Suppressor macrophage (primary cell): ENCODE results near the gene ALX3.

Source experiments
- DNase-seq, 4 experiments: peaks; one replicate each; pipeline ENCODE4 v3.0.0-alpha.2; 2020 to 2022
- total RNA-seq, 17 experiments: gene quantifications; one replicate each; lab custom pipeline; 2026; ENCODE audit warnings: mixed read lengths in 6 of 17, inconsistent platforms in 3 of 17; lab: John Stamatoyannopoulos, UW

ALX3 gene
- 0 to 0.88 (median 0) reads per million in 17 experiments for total RNA-seq

DNA sequence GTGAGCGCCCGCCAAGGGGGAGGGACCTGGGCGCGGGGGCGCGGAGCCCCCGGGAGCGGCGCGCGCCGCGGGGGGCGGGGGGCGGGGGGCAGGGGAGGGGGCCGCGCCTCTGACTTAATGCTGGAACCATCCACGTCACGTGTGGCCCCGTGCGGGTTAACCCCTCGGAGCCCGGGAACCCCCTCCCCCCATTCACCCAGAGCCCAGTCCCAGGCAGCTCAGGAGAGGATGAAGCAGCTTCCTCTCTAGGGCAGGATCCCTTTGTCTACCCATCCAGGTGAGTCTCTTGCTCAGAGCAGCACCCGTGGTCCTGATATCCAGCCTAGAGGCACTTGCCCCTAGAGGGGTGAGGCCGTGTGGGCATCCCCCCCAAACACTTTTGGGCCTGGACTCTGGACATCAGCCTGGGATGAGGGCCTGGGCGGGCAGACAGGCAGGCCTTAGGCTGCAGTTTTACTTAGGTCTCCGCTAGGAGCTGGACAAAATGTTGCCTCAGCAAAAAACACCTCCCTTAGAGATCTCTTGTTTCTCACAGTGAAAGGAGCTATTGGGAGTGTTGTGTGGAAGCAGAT, at the start of gene ALX3:
Gene ALX3, minus strand, starts transcription at position 2 of the 572 bp plus-strand sequence. CDS start 60 bp downstream, outside the sequence.
- no peak for DNase-seq

GRCh38 chr1:110119843-110120242, 49.4 kb upstream of the ALX3 start:
- DNase-seq: no peak

GRCh38 chr1:110118636-110119396, 48.3 kb upstream of the ALX3 start:
- DNase-seq: peak in 1 of 4 experiments; percentile 10

GRCh38 chr1:110114784-110115183, 44.3 kb upstream of the ALX3 start:
- DNase-seq: no peak

- no peak for DNase-seq
These were observed 43.7 kb upstream of the ALX3 start for GRCh38 chr1:110114173-110114572.

- DNase-seq: no peak
These were observed 43.1 kb upstream of the ALX3 start for GRCh38 chr1:110113551-110113950.

GRCh38 chr1:110112656-110113055, 42.2 kb upstream of the ALX3 start:
- no peak for DNase-seq

GRCh38 chr1:110112143-110112542, 41.7 kb upstream of the ALX3 start, which contains the start of gene UBL4B:
UBL4B (plus strand) TSS chr1:110112443; CDS start chr1:110112535, 92 bp downstream.
- no peak for DNase-seq

GRCh38 chr1:110111081-110111480, 40.6 kb upstream of the ALX3 start:
- DNase-seq: no peak

- DNase-seq: no peak
These were observed 37.5 kb upstream of the ALX3 start for GRCh38 chr1:110107867-110108469.

GRCh38 chr1:110106013-110106941, 35.8 kb upstream of the ALX3 start:
- peak; percentile 74 to 80 (median 77) for DNase-seq

DNA sequence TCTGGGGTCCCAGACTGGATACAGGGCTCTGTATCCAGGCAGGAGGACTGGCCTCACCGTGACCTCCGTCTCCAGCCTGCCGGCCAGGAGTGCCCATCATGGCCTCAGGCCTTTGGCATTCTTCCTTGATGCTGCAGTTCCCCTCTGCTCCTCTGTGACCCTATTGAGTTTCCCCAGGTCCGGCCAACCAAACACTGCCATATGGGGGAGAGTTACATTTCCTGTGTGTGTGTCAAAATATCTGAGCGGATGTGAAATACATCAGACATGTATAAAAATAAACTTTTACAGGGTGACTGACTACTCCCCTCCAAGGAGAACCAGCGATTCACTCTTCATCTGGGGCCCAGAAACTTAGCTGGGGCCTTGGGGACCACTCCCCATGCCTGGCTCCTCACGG, 31.6 kb upstream of the ALX3 start:
- peak; percentile 24 to 53 (median 42) for DNase-seq

DNA sequence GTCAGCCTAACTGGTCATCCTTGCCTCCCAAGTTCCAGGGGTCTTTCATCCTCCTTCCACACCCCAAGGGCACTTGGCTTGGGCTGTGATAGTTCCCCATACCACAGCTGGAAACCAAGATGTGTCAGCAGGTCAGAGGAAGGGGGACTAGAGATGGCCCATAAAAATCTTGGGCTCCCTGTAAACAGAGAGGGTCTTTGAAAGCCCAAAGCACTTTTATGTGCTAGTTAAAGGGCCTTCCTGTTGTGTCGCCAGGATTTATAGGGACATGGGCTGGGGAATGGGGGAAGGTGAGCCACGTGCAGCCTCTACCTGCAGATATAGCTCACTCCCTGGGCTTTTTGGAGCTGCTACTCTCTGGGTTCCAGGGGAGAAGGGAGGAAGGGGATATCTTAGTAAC, 29.9 kb upstream of the ALX3 start:
- DNase-seq: no peak

DNA sequence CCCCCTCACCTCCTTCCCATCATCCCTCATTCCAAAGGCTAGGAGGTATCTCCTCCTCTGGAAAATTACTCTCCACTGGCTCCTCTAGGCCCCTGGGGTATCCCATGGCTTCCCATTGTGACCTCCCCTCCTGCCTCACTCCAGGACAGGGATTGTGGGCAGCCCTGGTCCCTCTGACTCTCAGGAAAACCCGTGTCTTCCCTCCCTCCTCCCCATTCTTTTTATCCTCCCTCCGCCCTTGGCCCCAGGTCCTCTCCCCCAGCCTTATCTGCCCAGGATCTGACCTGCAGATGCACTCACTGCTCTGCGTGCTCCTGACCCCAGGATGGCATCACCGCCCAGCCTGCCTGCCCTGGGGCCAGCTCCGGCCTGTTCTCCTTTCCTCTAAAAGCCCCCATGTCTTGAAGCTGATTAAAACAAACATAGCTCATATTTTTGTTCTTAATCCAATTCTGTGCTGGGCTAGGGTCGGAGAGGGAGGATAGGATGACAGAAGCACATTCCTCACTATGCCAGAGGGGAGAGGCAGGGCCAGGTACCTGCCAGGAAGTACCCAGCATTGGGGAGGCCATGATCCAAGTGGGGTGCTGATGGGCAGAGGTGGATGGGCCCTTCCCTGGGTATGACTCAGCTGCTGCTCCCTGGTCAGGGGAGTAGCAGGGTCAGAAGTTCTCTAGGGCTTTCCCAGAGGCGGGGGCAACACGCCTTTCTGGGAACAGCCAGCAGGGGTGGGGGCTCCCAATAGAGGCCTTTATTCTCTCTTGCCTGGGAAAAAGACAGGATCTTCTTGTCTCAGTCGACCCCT, 28.0 kb upstream of the ALX3 start:
- no peak for DNase-seq

DNA sequence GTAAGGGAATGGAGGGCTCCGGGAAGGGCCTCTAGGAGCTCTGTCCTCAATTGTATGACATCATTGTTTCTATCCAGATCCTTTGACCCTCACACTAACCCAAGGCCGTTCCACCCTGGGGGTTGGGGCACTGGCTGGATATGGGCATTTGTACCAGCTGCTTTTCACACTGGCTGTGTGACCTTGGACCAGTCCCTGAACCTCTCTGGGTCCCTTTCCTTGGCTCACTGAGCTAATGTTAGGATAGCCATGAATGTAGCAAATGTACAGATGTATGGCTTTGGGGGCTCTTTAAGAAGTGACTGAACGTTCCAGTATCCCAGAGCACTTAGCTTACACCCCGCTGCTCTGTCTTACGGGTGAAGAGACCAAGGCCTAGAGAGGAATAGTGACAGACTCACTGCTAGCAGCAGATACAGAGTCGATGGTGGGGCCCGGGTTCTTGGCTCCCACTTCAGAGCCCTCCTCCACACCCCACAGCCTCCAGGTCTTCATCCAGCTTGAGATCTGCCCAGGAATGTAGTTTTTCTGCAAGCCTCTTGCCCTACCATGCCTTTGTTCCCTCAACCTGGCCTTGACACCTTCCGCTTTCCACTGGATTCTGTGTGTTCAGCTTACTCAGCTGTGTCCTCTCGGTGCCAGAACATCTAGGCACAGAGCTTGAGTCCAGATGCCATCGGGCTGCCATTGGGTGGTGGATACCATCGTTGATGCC, 27.2 kb upstream of the ALX3 start:
- DNase-seq: no peak

GRCh38 chr1:110094931-110095654, 24.6 kb upstream of the ALX3 start:
- no peak for DNase-seq

DNA sequence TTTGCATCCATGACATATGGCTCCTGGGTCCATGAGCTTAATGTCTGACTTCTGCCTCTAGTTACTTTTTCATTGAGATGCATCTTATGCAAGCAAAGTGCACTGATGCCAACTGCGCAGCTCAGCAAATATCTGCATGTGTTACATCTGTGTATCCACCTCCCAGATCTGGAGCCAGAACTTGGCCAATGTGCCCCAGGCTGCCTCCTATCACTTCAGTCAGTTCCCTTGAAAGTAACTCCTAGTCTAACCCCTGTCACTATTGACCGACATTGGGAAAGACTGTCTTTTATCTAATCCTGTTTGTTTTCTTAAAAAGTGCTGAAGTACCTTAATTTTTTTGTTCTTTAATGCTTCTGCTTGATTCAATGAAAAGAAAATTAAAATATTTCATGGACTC, 22.5 kb upstream of the ALX3 start:
- DNase-seq: no peak

DNA sequence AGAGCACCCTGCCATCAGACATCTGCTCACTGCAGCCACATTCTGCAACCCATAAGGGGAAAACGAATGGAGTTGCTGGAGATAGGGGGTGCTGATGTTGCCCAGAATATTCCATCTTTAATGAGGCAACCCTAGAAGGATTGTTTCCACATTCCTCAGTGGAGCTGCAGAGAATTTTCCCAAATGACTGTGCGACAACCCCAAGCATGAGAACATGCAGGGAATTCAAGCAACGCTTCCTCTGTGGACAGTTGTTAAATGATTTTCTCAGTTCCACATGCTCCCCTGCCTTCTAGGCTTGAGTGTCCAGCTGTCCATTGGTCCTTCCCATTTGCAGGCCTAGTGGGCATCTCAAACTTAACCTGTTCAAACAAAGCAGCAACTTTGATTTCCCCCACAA, 21.3 kb upstream of the ALX3 start:
- DNase-seq: no peak

DNA sequence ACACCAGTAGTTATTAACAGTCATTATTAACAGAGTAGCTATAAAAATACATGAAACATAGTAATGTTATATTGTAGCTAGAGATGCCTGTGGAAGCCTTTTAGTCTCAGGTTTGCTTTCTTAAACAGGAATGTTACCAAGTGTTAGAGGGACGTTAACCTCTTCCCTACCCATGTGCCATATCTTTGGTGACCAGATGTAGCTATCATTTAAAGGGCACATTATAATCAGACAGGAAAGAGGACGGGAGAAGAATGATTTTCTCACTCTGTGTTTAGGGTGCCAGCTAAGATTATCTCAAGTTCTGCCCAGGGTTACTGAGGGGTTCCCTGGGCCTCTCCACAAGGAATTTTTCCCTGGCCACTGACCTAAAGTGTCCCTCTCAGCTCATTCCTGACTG, 20.9 kb upstream of the ALX3 start:
- DNase-seq: no peak

GRCh38 chr1:110089561-110090275, 19.2 kb upstream of the ALX3 start:
- no peak for DNase-seq
